CD4-positive, alpha-beta T cell (primary cell): ENCODE data around the gene MFN2. TPM values are rescaled to one million over a fixed set of nuclear protein-coding genes. Genes with fewer than 3 reads are reported as not detected.

ENCODE experiments used
- ATAC-seq: fragments of 200-7000 bp; cut with Tn5 transposase; one replicate; pipeline ENCODE4 v1.10.0; 2022; ENCODE audit warnings: mild to moderate bottlenecking; ENCODE audit not compliant: poor library complexity
- CTCF ChIA-PET: fragments of 350-600 bp; sonication (Branson Sonifier 250); formaldehyde crosslinking; loops from one replicate; lab custom pipeline; 2021; ENCODE audit warnings: antibody characterized with exemption, inconsistent platforms; lab: Charles Lee
- POLR2A ChIA-PET: fragments of 350-600 bp; sonication (Branson Sonifier 250); formaldehyde crosslinking; loops from one replicate; lab custom pipeline; 2021; ENCODE audit warnings: antibody characterized with exemption, inconsistent platforms; lab: Charles Lee
- DNase-seq, 14 experiments: peaks; one replicate each; pipeline ENCODE4 v3.0.0-alpha.2; 2013 to 2020; ENCODE audit warnings: mixed read lengths in 2 of 14
- H3K27ac ChIP-seq, 2 donors: one replicate each; pipeline versions ENCODE4 v1.5.1 to v1.7.0; 2013; ENCODE audit warnings: low read length in 2 of 2, low read depth in 1 of 2, mild to moderate bottlenecking in 1 of 2
- H3K27me3 ChIP-seq, 2 experiments: 1 replicate in 1 of 2; 2 replicates in 1 of 2; pipeline versions ENCODE4 v1.6.1 to v1.7.0; 2013; ENCODE audit warnings: low read length in 2 of 2, control low read depth in 1 of 2, mild to moderate bottlenecking in 1 of 2, moderate library complexity in 1 of 2; ENCODE audit not compliant: insufficient read depth in 2 of 2, control insufficient read depth in 1 of 2
- H3K36me3 ChIP-seq: one replicate; pipeline ENCODE4 v1.6.1; 2013; ENCODE audit warnings: low read length, control low read depth; ENCODE audit not compliant: insufficient read depth
- H3K4me1 ChIP-seq: one replicate; pipeline ENCODE4 v1.6.1; 2013; ENCODE audit warnings: low read length, control low read depth; ENCODE audit not compliant: insufficient read depth
- H3K4me3 ChIP-seq: one replicate; pipeline ENCODE4 v1.5.1; 2013; ENCODE audit warnings: mild to moderate bottlenecking, low read length, moderate library complexity
- H3K9me3 ChIP-seq, 2 experiments: 1 replicate in 1 of 2; 2 replicates in 1 of 2; pipeline versions ENCODE4 v1.6.1 to v1.7.0; 2013; ENCODE audit warnings: low read length in 2 of 2, mild to moderate bottlenecking in 2 of 2, control low read depth in 1 of 2, moderate library complexity in 1 of 2; ENCODE audit not compliant: control insufficient read depth in 1 of 2, insufficient read depth in 1 of 2
- H3K27ac Mint-ChIP-seq: one replicate; pipeline ENCODE4 v1.8.0; 2020; ENCODE audit warnings: mixed read lengths
- H3K27me3 Mint-ChIP-seq: one replicate; pipeline ENCODE4 v1.8.0; 2021; ENCODE audit warnings: mixed read lengths
- H3K36me3 Mint-ChIP-seq: one replicate; pipeline ENCODE4 v1.8.0; 2021; ENCODE audit warnings: low read depth, mixed read lengths
- H3K4me1 Mint-ChIP-seq: one replicate; pipeline ENCODE4 v1.8.0; 2021; ENCODE audit warnings: low read depth, mixed read lengths
- H3K4me3 Mint-ChIP-seq: one replicate; pipeline ENCODE4 v1.8.0; 2020; ENCODE audit warnings: mild to moderate bottlenecking, mixed read lengths
- H3K9me3 Mint-ChIP-seq: one replicate; pipeline ENCODE4 v1.8.0; 2020; ENCODE audit warnings: mixed read lengths
- CTCF ChIP-seq: fragments of 200-600 bp; IDR thresholded peaks from one replicate; pipeline ENCODE4 v1.8.0; 2022; ENCODE audit warnings: antibody characterized with exemption, mild to moderate bottlenecking
- intact Hi-C, 2 experiments: fragments of 100-400 bp; cut with DNase I in 1 of 2; cut with micrococcal nuclease in 1 of 2; formaldehyde crosslinking; loops; one replicate each; pipeline versions ENCODE4 v1.15.1 to v1.9.0; 2023 to 2025; cut with DNase I, micrococcal nuclease
- total RNA-seq, 174 experiments: library from RNA in 2 of 174; stranded (reverse) in 2 of 174; gene quantifications; one replicate each; pipeline ENCODE4 v1.2.3 and lab custom pipeline; 2021 to 2026

MFN2 gene
- total RNA-seq, 2 experiments from 2014 or later, result 33.0 to 38.1 TPM

GRCh38 chr1:12051361-12051760 lies 71.1 kb downstream of the MFN2 start:
- Mint-ChIP-seq H3K4me3 (no peak overlapping the region), H3K4me1 (no peaks in the 10 kb centered on the region), H3K27ac (no peak overlapping the region), H3K9me3 (no peaks in the 10 kb centered on the region), H3K36me3 (no peaks in the 10 kb centered on the region), H3K27me3 (no peaks in the 10 kb centered on the region)
- H3K36me3 ChIP-seq, result no peaks in the 10 kb centered on the region
- H3K4me1 ChIP-seq, result peaks cover 24% of the 10 kb centered on the region
- H3K27ac ChIP-seq, result no peak overlapping the region
- no peak for TF ChIP-seq CTCF
- no peaks in the 10 kb centered on the region for H3K27me3 ChIP-seq
- ChIA-PET POLR2A (no interaction called here), CTCF (no interaction called here)
- DNase-seq (no peak), ATAC-seq (no peak)
- intact Hi-C loops, result no loop called here
- no peak overlapping the region for H3K4me3 ChIP-seq
- H3K9me3 ChIP-seq, result no peaks in the 10 kb centered on the region

- H3K9me3 ChIP-seq, result no peaks in the 10 kb centered on the region
- intact Hi-C loops, result no loop called here
- H3K4me1 ChIP-seq, result peaks cover 17% of the 10 kb centered on the region
- no peak for TF ChIP-seq CTCF
- H3K27ac ChIP-seq, result no peak overlapping the region
- no peak overlapping the region for H3K4me3 Mint-ChIP-seq
- no peaks in the 10 kb centered on the region for H3K36me3 Mint-ChIP-seq
- CTCF ChIA-PET, result no interaction called here
- no peaks in the 10 kb centered on the region for H3K27me3 ChIP-seq
- POLR2A ChIA-PET, result interaction anchor here (0.7 kb wide), 1 partner anchor 123 kb away, joined by 3 read pairs; no protein-coding TSS in a partner anchor
- H3K9me3 Mint-ChIP-seq, result no peaks in the 10 kb centered on the region
- H3K4me1 Mint-ChIP-seq, result no peaks in the 10 kb centered on the region
- DNase-seq (peak in 4 of 14 experiments; percentile 17 to 50 (median 30)), ATAC-seq (no peak)
- no peak overlapping the region for H3K4me3 ChIP-seq
- no peaks in the 10 kb centered on the region for H3K36me3 ChIP-seq
- no peak overlapping the region for H3K27ac Mint-ChIP-seq
- H3K27me3 Mint-ChIP-seq, result no peaks in the 10 kb centered on the region
These were observed 71.8 kb downstream of the MFN2 start for GRCh38 chr1:12052008-12052573.

GRCh38 chr1:12052997-12053686 lies 72.9 kb downstream of the MFN2 start:
- no peaks in the 10 kb centered on the region for H3K27me3 ChIP-seq
- POLR2A ChIA-PET, result no interaction called here
- ATAC-seq, result no peak
- H3K27ac ChIP-seq, result no peak overlapping the region
- Mint-ChIP-seq H3K27ac (no peak overlapping the region), H3K4me3 (no peak overlapping the region), H3K36me3 (no peaks in the 10 kb centered on the region), H3K27me3 (no peaks in the 10 kb centered on the region), H3K4me1 (no peaks in the 10 kb centered on the region), H3K9me3 (no peaks in the 10 kb centered on the region)
- H3K4me3 ChIP-seq, result no peak overlapping the region
- no peaks in the 10 kb centered on the region for H3K36me3 ChIP-seq
- peaks cover 8% of the 10 kb centered on the region for H3K4me1 ChIP-seq
- no peak for DNase-seq
- H3K9me3 ChIP-seq, result peaks cover 0 to 3% of the 10 kb centered on the region in 2 experiments
- intact Hi-C loops, result no loop called here
- TF ChIP-seq CTCF, result no peak
- CTCF ChIA-PET, result no interaction called here
